SH-SY5Y (cell line): ENCODE results near the gene ZPR1.

ENCODE experiments used
- GATA2 ChIP-seq: IDR thresholded peaks from 2 replicates; pipeline ENCODE4 v1.6.1; 2011; ENCODE audit warnings: mild to moderate bottlenecking, low read depth, low read length
- GATA3 ChIP-seq: IDR thresholded peaks from 2 replicates; pipeline ENCODE4 v1.6.1; 2011; ENCODE audit warnings: low read depth, mild to moderate bottlenecking, low read length, moderate library complexity

DNA sequence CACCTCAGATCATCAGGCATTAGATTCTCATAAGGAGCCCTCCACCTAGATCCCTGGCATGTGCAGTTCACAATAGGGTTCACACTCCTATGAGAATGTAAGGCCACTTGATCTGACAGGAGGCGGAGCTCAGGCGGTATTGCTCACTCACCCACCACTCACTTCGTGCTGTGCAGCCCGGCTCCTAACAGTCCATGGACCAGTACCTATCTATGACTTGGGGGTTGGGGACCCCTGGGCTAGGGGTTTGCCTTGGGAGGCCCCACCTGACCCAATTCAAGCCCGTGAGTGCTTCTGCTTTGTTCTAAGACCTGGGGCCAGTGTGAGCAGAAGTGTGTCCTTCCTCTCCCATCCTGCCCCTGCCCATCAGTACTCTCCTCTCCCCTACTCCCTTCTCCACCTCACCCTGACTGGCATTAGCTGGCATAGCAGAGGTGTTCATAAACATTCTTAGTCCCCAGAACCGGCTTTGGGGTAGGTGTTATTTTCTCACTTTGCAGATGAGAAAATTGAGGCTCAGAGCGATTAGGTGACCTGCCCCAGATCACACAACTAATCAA, 44.0 kb upstream of the ZPR1 start:
- TF ChIP-seq GATA2 (no peak), GATA3 (no peak)
